SK-N-SH (cell line): ENCODE measurements around the gene SLC38A8. TPM values are rescaled to one million over a fixed set of nuclear protein-coding genes. Genes with fewer than 3 reads are reported as not detected.

ENCODE experiments used
- CTCF ChIA-PET: fragments of 300-600, 350-600 bp; formaldehyde crosslinking; extraction: SDS; loops from one replicate; lab custom pipeline; 2021; lab: Yijun Ruan, JAX
- POLR2A ChIA-PET: fragments of 350-600 bp; sonication (Branson Sonifier 250); formaldehyde crosslinking; extraction: SDS; loops from one replicate; lab custom pipeline; 2020; ENCODE audit warnings: antibody characterized with exemption, inconsistent platforms; lab: Yijun Ruan, JAX
- DNase-seq: peaks from one replicate; pipeline ENCODE4 v3.0.0; 2012
- H2AFZ ChIP-seq: fragments of 200-600 bp; sonication (generic); 2 replicates; pipeline ENCODE4 v1.8.1; 2016; ENCODE audit warnings: antibody characterized with exemption, mild to moderate bottlenecking, low read depth
- H3F3A ChIP-seq: fragments of 200-600 bp; sonication (generic); replicated peaks from 2 replicates; pipeline ENCODE3; 2016; ENCODE audit warnings: antibody characterized with exemption, mild to moderate bottlenecking; ENCODE audit not compliant: insufficient read depth
- H3K27ac ChIP-seq, 2 experiments: fragments of 200-500 bp in 1 of 2; fragments of 200-600 bp in 1 of 2; sonication (Bioruptor generic) in 1 of 2; sonication (generic), shearing (Covaris generic) in 1 of 2; 2 replicates each; pipeline versions ENCODE4 v1.5.1 to v1.6.1; 2014 to 2016; ENCODE audit warnings: low read depth in 2 of 2, inconsistent platforms in 1 of 2, low read length in 1 of 2, mild to moderate bottlenecking in 1 of 2, mixed read lengths in 1 of 2
- H3K27me3 ChIP-seq: fragments of 200-600 bp; sonication (generic), shearing (Covaris generic); 2 replicates; pipeline ENCODE4 v1.6.1; 2016; ENCODE audit warnings: mixed run types; ENCODE audit not compliant: insufficient read depth
- H3K36me3 ChIP-seq, 2 experiments: fragments of 200-500 bp in 1 of 2; fragments of 200-600 bp in 1 of 2; sonication (Bioruptor generic) in 1 of 2; sonication (generic) in 1 of 2; replicated peaks in 1 of 2; 2 replicates each; pipeline versions ENCODE3 to v1.5.1; 2014 to 2016; ENCODE audit warnings: low read length in 1 of 2, mild to moderate bottlenecking in 1 of 2; ENCODE audit not compliant: insufficient read depth in 2 of 2, control insufficient read depth in 1 of 2
- H3K4me1 ChIP-seq, 2 experiments: fragments of 200-500 bp in 1 of 2; fragments of 200-600 bp in 1 of 2; sonication (Bioruptor generic) in 1 of 2; sonication (generic), shearing (Covaris generic) in 1 of 2; 2 replicates each; pipeline versions ENCODE4 v1.5.1 to v1.6.1; 2014 to 2016; ENCODE audit warnings: low read depth in 1 of 2, low read length in 1 of 2, mixed run types in 1 of 2; ENCODE audit not compliant: insufficient read depth in 2 of 2, control insufficient read depth in 1 of 2
- H3K4me2 ChIP-seq: fragments of 200-600 bp; sonication (generic), shearing (Covaris generic); 2 replicates; pipeline ENCODE4 v1.6.1; 2017; ENCODE audit warnings: mixed run types
- H3K4me3 ChIP-seq, 2 experiments: fragments of 200-500 bp in 1 of 2; fragments of 200-600 bp in 1 of 2; sonication (Bioruptor generic) in 1 of 2; sonication (generic), shearing (Covaris generic) in 1 of 2; 2 replicates each; pipeline versions ENCODE4 v1.5.1 to v1.8.1; 2014 to 2016; ENCODE audit warnings: low read depth in 2 of 2, inconsistent platforms in 1 of 2, low read length in 1 of 2, mild to moderate bottlenecking in 1 of 2, mixed read lengths in 1 of 2, moderate library complexity in 1 of 2
- H3K79me2 ChIP-seq: fragments of 200-600 bp; sonication (generic); 2 replicates; pipeline ENCODE4 v1.8.1; 2017; ENCODE audit warnings: mild to moderate bottlenecking; ENCODE audit not compliant: insufficient read depth
- H3K9ac ChIP-seq: fragments of 200-600 bp; sonication (generic); 2 replicates; pipeline ENCODE4 v1.6.1; 2017; ENCODE audit warnings: mixed run types
- H3K9me2 ChIP-seq: fragments of 200-600 bp; sonication (generic); 2 replicates; pipeline ENCODE4 v1.6.1; 2017; ENCODE audit warnings: mixed run types
- H3K9me3 ChIP-seq: fragments of 200-600 bp; sonication (generic); 2 replicates; pipeline ENCODE4 v1.6.1; 2017; ENCODE audit warnings: mixed run types, mild to moderate bottlenecking, moderate library complexity
- H4K20me1 ChIP-seq: fragments of 200-600 bp; sonication (generic); 2 replicates; pipeline ENCODE4 v1.6.1; 2017; ENCODE audit warnings: mild to moderate bottlenecking, mixed run types; ENCODE audit not compliant: insufficient read depth
- CTCF ChIP-seq: fragments of 200-600 bp; sonication (generic); IDR thresholded peaks from 2 replicates; pipeline ENCODE4 v1.6.1; 2017; ENCODE audit warnings: antibody characterized with exemption, mild to moderate bottlenecking, moderate library complexity
- EP300 ChIP-seq, 2 experiments: IDR thresholded peaks; 2 replicates each; pipeline versions ENCODE4 v1.4.0 to v1.6.1; 2012; ENCODE audit warnings: borderline replicate concordance in 1 of 2, low read depth in 1 of 2, low read length in 1 of 2
- GABPA ChIP-seq: IDR thresholded peaks from 2 replicates; pipeline ENCODE4 v1.4.0; 2012; ENCODE audit warnings: low read depth, mild to moderate bottlenecking
- IRF3 ChIP-seq: fragments of 150-350 bp; IDR thresholded peaks from 2 replicates; pipeline ENCODE4 v1.6.1; 2016; ENCODE audit warnings: mild to moderate bottlenecking, low read depth, low read length
- JUND ChIP-seq: IDR thresholded peaks from 2 replicates; pipeline ENCODE4 v1.4.0; 2012
- NFIC ChIP-seq: IDR thresholded peaks from 2 replicates; pipeline ENCODE4 v1.4.0; 2012; ENCODE audit warnings: borderline replicate concordance
- PBX3 ChIP-seq: IDR thresholded peaks from 2 replicates; pipeline ENCODE4; 2012
- RAD21 ChIP-seq: IDR thresholded peaks from 2 replicates; pipeline ENCODE4 v1.6.1; 2012; ENCODE audit warnings: mild to moderate bottlenecking, low read length
- RCOR1 ChIP-seq: fragments of 150-350 bp; IDR thresholded peaks from 2 replicates; pipeline ENCODE4 v1.6.1; 2017; ENCODE audit warnings: antibody characterized with exemption, low read length
- REST ChIP-seq: IDR thresholded peaks from 2 replicates; pipeline ENCODE4 v1.6.1; 2012; ENCODE audit warnings: mild to moderate bottlenecking, low read depth, low read length, moderate library complexity
- ZBTB33 ChIP-seq: IDR thresholded peaks from 2 replicates; pipeline ENCODE4 v1.4.0; 2012; ENCODE audit warnings: low read depth, borderline replicate concordance
- WGBS: methylation state at CpG from one replicate; pipeline ENCODE4 v1.1.6; 2017; ENCODE audit warnings: low lambda C conversion rate; 5-methylcytosine and 5-hydroxymethylcytosine counted together
- polyA plus RNA-seq, 3 experiments: library from polyadenylated mRNA; depleted of rRNA; stranded (reverse); fragments of >200 nt; gene quantifications; 2 replicates each; pipeline ENCODE4 v1.2.3, GENCODE V29; 2012

Gene SLC38A8
- polyA plus RNA-seq, 1 of the 3 experiments (the other 2 are of a cell fraction) = not detected

GRCh38 chr16:84001726-84002125 lies 40.9 kb downstream of the SLC38A8 start:
- Histone ChIP-seq H3K27me3 (peaks cover 11% of the 10 kb centered on the region; the same call in 1 of the 2 replicates), H3K4me1 (no peaks in the 10 kb centered on the region), H3F3A (no peaks in the 10 kb centered on the region), H2AFZ (no peak overlapping the region), H3K36me3 (no peaks in the 10 kb centered on the region), H4K20me1 (no peaks in the 10 kb centered on the region), H3K79me2 (no peaks in the 10 kb centered on the region), H3K27ac (no peak overlapping the region), H3K9me2 (no peaks in the 10 kb centered on the region), H3K9ac (no peak overlapping the region), H3K9me3 (no peaks in the 10 kb centered on the region), H3K4me3 (no peak overlapping the region), H3K4me2 (no peak overlapping the region)
- TF ChIP-seq EP300 (IDR thresholded peaks at IDR 0.05; ENCODE audit: borderline replicate concordance in 1 of 2, low read depth in 1 of 2, low read length in 1 of 2) (no peak), RCOR1 (no peak), JUND (no peak), GABPA (no peak), IRF3 (no peak), ZBTB33 (no peak), CTCF (no peak), NFIC (no peak), REST (no peak), PBX3 (no peak), RAD21 (no peak)
- ChIA-PET POLR2A (no interaction called here), CTCF (interaction anchor here (0.9 to 1.7 kb wide), 5 partner anchors 15 to 83 kb away, joined by 3 to 6 read pairs (median 4); no protein-coding TSS in a partner anchor)
- WGBS = 82% methylated on average over 5 of the region's 7 CpGs
- no peak for DNase-seq
